ENCODE results near the gene SYNM.

DNA sequence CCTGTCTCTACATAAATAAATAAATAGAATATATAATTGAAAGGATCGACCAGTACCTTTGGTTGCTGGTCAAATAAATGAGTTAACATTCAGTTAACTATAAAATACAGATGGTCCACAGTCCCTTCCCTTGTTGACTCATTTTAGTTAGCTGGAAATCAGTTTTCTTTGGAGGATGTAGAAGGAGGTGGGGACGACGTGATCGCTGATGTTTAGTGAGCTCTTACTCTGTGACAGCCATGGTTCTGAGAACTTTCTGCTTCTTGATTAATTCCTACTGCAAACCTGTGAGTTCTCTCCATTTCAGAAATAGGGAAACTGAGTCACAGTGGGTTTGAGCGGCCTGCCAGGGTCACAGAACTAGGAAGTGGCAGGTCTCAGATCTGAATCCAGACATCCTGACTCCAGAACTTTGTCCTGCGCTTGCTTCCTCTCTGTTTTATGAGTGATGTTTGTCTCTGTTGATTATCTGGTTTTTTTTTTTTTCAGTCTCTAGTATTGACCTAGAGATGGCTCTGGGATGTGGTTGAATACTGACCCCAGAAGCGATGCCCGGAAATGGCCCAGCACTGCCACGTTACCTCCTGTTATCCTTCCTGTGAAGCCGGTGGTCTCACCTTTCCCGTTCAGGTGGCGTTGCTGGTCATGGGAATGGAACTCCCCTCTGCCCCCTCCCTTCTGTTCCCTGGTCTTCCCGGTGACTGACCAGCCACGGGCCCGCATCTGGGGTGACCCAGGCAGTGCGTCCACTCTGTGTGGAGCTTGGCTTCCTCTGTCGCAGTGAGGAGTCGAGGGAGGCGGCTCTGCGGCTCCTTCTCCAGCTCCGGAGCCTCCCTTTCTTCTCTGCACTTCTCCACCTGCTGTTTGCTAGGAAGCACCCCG is 18.2 kb downstream of the SYNM start:
- TF ChIP-seq, protein P1, sequence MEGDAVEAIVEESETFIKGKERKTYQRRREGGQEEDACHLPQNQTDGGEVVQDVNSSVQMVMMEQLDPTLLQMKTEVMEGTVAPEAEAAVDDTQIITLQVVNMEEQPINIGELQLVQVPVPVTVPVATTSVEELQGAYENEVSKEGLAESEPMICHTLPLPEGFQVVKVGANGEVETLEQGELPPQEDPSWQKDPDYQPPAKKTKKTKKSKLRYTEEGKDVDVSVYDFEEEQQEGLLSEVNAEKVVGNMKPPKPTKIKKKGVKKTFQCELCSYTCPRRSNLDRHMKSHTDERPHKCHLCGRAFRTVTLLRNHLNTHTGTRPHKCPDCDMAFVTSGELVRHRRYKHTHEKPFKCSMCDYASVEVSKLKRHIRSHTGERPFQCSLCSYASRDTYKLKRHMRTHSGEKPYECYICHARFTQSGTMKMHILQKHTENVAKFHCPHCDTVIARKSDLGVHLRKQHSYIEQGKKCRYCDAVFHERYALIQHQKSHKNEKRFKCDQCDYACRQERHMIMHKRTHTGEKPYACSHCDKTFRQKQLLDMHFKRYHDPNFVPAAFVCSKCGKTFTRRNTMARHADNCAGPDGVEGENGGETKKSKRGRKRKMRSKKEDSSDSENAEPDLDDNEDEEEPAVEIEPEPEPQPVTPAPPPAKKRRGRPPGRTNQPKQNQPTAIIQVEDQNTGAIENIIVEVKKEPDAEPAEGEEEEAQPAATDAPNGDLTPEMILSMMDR (IDR thresholded peaks at IDR 0.05; ENCODE audit: low read depth, low read length) = no peak
- no peak for TF ChIP-seq EZH2phosphoT487 (IDR thresholded peaks at IDR 0.05; ENCODE audit: low read depth)
